ENCODE results near the gene PSMD6. TPM values are rescaled to one million over a fixed set of nuclear protein-coding genes. Genes with fewer than 3 reads are reported as not detected.

Gene PSMD6
- total RNA-seq, 1 donor from 2014 or later, result 78.6 TPM

DNA sequence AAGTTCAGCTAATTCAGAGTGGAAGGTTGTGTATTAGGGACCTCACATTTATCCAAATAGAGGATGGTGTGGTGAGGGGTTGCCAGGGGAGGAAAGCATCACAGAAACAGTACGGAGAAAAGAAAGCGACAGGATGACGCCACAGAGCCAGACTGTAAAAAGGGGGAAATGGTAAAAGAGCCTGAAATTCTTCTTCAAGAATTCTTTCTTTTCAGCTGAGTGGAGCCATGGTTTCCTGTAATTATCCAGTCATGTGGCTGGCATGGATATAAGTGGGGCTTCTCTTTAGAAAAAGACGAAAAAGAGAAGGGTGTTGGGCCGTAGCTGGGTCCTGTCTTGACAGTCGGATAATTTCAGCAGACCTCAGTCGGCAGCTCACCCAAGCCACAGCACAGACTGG, 24.5 kb upstream of the PSMD6 start:
- no peak overlapping the region for H3K27ac Mint-ChIP-seq (ENCODE audit: unreplicated experiment)
- no peak for DNase-seq
- no peaks in the 10 kb centered on the region for H3K27me3 Mint-ChIP-seq (ENCODE audit: unreplicated experiment)
- no peak for TF ChIP-seq CTCF (IDR thresholded peaks at IDR 0.05; ENCODE audit: partially characterized antibody, unreplicated experiment)
- H3K36me3 Mint-ChIP-seq (ENCODE audit: unreplicated experiment), result peaks cover 5% of the 10 kb centered on the region
- no peaks in the 10 kb centered on the region for H3K9me3 Mint-ChIP-seq (ENCODE audit: unreplicated experiment)
- no peak overlapping the region for H3K4me3 Mint-ChIP-seq (ENCODE audit: unreplicated experiment)
- peaks cover 9% of the 10 kb centered on the region for H3K4me1 Mint-ChIP-seq (ENCODE audit: low read depth, unreplicated experiment)

- no peak for DNase-seq
- Mint-ChIP-seq H3K4me1 (ENCODE audit: low read depth, unreplicated experiment) (peaks cover 9% of the 10 kb centered on the region), H3K9me3 (ENCODE audit: unreplicated experiment) (no peaks in the 10 kb centered on the region), H3K27ac (ENCODE audit: unreplicated experiment) (no peak overlapping the region), H3K4me3 (ENCODE audit: unreplicated experiment) (no peak overlapping the region), H3K36me3 (ENCODE audit: unreplicated experiment) (peaks cover 5% of the 10 kb centered on the region), H3K27me3 (ENCODE audit: unreplicated experiment) (no peaks in the 10 kb centered on the region)
- TF ChIP-seq CTCF (IDR thresholded peaks at IDR 0.05; ENCODE audit: partially characterized antibody, unreplicated experiment), result no peak
Observed at GRCh38 chr3:64046996-64047594, 23.8 kb upstream of the PSMD6 start.

GRCh38 chr3:64046592-64046991, 23.3 kb upstream of the PSMD6 start:
- no peaks in the 10 kb centered on the region for H3K9me3 Mint-ChIP-seq (ENCODE audit: unreplicated experiment)
- H3K4me3 Mint-ChIP-seq (ENCODE audit: unreplicated experiment), result no peak overlapping the region
- H3K27me3 Mint-ChIP-seq (ENCODE audit: unreplicated experiment), result no peaks in the 10 kb centered on the region
- H3K4me1 Mint-ChIP-seq (ENCODE audit: low read depth, unreplicated experiment), result peaks cover 9% of the 10 kb centered on the region
- TF ChIP-seq CTCF (IDR thresholded peaks at IDR 0.05; ENCODE audit: partially characterized antibody, unreplicated experiment), result no peak
- no peak overlapping the region for H3K27ac Mint-ChIP-seq (ENCODE audit: unreplicated experiment)
- no peak for DNase-seq
- H3K36me3 Mint-ChIP-seq (ENCODE audit: unreplicated experiment), result peaks cover 5% of the 10 kb centered on the region

GRCh38 chr3:64042952-64043351, 19.7 kb upstream of the PSMD6 start:
- Mint-ChIP-seq H3K4me3 (ENCODE audit: unreplicated experiment) (no peak overlapping the region), H3K27ac (ENCODE audit: unreplicated experiment) (no peak overlapping the region), H3K27me3 (ENCODE audit: unreplicated experiment) (no peaks in the 10 kb centered on the region), H3K36me3 (ENCODE audit: unreplicated experiment) (peaks cover 5% of the 10 kb centered on the region), H3K4me1 (ENCODE audit: low read depth, unreplicated experiment) (peaks cover 18% of the 10 kb centered on the region), H3K9me3 (ENCODE audit: unreplicated experiment) (no peaks in the 10 kb centered on the region)
- no peak for TF ChIP-seq CTCF (IDR thresholded peaks at IDR 0.05; ENCODE audit: partially characterized antibody, unreplicated experiment)
- DNase-seq, result no peak

DNA sequence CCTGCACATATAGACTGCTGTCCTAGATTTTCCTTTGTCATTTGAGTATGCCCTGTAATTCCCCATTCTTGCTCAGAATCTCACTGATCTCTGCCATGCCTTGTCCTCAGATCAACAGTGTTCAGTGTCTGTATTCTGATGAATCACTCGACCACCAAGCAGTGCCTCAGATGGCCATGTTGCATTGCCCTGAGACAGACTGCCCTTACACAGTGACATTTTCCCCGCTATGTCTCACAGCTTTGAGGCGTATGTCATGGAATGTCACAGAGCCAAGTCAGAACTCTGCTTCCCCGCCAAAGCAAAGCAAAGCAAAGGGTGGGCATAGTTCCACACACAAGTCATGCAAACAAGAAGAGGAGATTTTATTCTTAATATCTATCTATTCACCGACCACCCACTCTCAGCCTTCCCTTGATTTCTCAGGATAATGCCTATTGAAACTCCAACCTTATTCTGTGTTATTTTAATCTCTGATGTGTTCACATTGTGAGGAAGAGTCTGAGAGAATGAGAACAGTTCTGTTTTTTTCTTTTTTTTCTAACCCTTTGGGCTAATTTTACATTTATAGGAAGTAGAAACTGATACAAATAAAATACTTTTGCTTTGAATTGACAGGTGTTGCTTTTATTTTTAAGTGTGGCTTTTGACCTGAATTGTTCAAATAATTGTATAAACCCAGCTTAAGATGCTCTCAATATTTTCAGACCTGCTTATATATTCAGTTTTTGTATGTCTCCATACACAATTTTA, 16.9 kb upstream of the PSMD6 start:
- TF ChIP-seq CTCF (IDR thresholded peaks at IDR 0.05; ENCODE audit: partially characterized antibody, unreplicated experiment), result no peak
- no peak overlapping the region for H3K27ac Mint-ChIP-seq (ENCODE audit: unreplicated experiment)
- H3K4me1 Mint-ChIP-seq (ENCODE audit: low read depth, unreplicated experiment), result peaks cover 11% of the 10 kb centered on the region
- DNase-seq, result no peak
- no peaks in the 10 kb centered on the region for H3K36me3 Mint-ChIP-seq (ENCODE audit: unreplicated experiment)
- no peaks in the 10 kb centered on the region for H3K27me3 Mint-ChIP-seq (ENCODE audit: unreplicated experiment)
- peaks cover 3% of the 10 kb centered on the region for H3K9me3 Mint-ChIP-seq (ENCODE audit: unreplicated experiment)
- H3K4me3 Mint-ChIP-seq (ENCODE audit: unreplicated experiment), result no peak overlapping the region
